Activated CD4-positive, CD25-positive, alpha-beta regulatory T cell treated with anti-CD3 and anti-CD28 coated beads, Interleukin-2, amount 50 U/mL, for 24 hours (primary cell): ENCODE measurements around the gene OPN4.
A peak's percentile ranks its signal among the peaks of the same experiment; 100 is the strongest.

ENCODE experiments used
- ATAC-seq, 2 donors: fragments of 150-1000 bp; cut with Tn5 transposase; one replicate each; pipeline ENCODE4 v1.10.0; 2021; ENCODE audit warnings: mild to moderate bottlenecking in 1 of 2, moderate library complexity in 1 of 2

The OPN4 gene

GRCh38 chr10:86705139-86705538 lies 50.8 kb downstream of the OPN4 start:
- no peak for ATAC-seq

DNA sequence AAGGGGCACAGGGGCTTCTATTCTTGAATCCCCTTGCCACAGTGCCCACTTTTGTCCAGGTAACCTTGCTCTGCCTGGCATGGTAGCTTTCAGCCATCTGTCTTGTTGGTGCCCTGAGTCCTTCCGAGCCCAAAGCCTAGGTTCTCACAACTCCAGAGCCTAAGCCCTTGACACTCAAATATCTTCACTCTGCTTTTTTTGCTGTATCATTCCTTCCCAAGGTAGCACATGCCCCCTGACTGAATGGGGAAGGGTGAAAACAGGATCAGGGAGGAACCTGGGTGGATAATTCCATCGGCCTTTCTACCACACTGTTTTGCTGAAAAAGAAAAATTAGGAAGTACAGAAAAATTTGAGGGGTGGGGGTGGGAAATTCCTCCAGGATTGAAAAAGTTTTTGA lies 51.6 kb downstream of the OPN4 start:
- no peak for ATAC-seq

- no peak for ATAC-seq
These were observed 52.1 kb downstream of the OPN4 start for GRCh38 chr10:86706401-86706841.

GRCh38 chr10:86706977-86707376 lies 52.6 kb downstream of the OPN4 start:
- no peak for ATAC-seq

GRCh38 chr10:86707505-86707904 lies 53.2 kb downstream of the OPN4 start:
- ATAC-seq = no peak

DNA sequence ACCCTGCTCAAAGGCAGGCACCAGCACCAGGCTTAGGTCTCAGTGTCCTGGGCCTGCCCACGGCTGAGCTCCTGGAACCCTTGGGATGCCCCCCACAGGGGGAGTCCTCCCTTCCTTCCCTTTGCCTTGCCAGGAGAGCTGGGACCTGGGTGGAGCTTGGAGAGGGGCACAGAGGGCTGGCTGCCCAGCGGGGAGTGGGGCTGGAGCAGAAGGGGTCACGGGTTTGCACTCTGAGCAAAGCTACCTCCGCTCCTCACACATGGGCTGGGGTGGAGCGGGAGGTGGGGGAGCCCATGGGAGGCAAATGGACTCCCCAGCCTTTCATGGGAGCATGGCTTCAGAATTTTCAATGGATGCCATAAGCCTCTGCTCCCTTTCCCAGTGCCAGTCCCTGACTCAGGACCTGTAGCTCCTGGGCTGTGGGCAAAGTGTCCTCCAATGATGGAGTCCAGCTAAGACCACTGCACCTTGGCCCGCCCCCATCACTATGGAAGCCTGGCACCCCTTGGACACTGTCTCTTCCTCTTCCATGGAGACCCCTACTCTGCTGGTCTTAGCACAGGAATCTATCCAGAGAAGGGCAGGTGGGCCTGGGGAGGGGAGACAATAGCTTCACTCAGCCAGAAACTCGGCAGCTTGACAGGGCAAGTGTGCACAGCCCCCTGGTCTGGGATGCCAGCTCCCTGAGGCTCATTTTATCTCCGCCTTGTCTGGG lies 53.9 kb downstream of the OPN4 start:
- ATAC-seq = no peak

GRCh38 chr10:86708783-86709380 lies 54.5 kb downstream of the OPN4 start:
- ATAC-seq = no peak

DNA sequence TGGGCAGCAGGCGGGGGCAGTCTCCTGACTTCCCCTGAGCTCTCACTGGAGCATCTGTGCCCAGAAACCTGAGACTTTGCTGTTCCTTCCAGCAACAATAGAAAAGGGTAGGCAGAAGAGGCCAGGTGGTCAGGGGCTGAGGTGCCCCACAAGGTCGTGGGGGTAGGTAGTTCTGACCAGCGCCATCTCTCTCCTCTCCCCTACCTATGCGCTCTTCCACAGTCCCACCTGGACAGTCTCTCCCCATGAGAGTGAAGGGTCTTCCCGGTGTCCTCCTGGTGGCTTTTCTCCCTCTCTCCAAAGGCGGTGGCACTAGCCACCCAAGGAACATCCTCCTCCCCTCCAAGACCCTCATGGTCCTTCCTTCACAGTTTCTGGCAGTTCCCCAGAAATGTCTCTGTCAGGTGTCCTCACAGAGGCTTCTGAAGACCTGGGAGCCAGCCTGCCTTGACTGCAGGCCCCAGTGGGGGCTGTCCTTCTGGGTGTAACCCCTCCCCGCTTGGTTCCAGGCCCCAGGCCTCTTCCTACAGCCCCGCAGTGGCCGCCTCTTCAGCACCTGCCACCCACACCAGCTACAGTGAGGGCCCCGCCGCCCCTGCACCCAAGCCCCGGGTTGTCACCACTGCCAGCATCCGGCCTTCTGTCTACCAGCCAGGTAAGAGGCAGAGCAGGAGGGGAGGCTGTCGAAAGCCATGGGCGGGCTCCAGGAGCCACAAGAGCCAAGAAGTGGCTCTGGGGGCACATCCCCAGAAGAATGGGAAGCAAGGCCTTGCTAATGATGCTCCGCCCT lies 55.2 kb downstream of the OPN4 start:
- ATAC-seq = no peak

DNA sequence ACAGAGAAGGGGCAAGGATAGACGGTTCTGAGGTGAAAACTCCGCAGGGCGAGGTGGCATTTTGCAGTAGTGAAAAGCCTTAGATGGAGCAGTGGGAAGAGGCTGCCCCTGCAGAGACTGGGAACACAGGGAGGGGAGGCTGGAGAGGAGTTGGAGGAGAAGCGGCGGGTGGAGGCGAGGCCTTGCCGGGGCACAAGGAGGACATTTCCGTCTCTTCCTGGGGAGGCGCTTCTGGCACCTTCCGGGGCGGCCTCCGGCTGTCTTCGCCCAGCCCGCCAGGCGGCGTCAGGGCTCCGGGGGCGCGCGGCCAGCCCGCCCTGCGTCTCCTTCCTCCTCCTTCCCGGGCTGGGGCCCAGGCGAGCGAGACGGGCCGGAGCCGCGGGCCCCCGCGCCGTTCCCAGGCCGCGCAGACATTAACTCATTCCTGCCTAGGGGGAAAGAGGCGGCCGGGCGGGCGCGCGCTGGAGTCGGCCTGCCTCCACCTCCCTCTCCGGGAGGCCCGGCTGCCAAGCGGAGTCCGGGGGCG lies 56.7 kb downstream of the OPN4 start:
- peak; percentile 91 to 93 for ATAC-seq

- peak; percentile 50 for ATAC-seq
These were observed 57.4 kb downstream of the OPN4 start for GRCh38 chr10:86711513-86712316.

GRCh38 chr10:86712317-86712707 lies 58.0 kb downstream of the OPN4 start:
- ATAC-seq = no peak

DNA sequence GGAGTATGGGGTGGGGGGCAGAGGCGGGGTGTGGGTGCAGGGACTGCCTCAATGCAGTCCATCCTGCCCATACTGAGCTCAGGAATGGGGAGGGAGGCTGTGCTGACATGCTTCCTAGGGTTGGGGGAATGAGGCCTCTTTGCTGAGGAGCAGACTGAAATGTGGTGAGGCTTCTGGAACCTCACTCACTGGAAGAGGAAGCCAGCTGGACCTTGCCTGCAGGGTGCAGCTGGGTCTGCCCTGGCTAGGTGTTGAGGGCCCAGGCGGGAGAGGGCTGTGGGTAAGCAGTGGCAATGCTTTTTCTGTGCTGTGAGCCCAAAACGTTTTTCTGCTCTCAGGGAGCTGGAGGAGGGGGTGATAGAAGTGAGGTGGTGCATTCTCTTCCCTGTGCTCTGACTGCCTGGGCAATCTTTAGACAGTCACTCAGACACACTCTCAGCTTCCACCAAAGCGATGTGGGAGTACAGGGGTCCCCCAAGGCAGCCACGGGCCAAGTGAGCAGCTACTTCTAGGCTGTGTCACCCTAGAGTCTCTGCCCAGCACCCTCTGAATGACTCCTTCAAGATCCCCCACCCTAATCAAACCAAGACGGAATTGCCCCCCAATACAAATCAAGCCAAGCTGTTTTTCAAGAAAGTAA lies 60.9 kb downstream of the OPN4 start:
- no peak for ATAC-seq

GRCh38 chr10:86715836-86716235 lies 61.5 kb downstream of the OPN4 start:
- no peak for ATAC-seq
